PC-3 (cell line): ENCODE data around the gene RSRP1.

ENCODE experiments used
- CTCF ChIP-seq: fragments of 300-600 bp; sonication (generic); conservative IDR thresholded peaks from 2 replicates; pipeline ENCODE4 v1.5.1; 2017; ENCODE audit warnings: antibody characterized with exemption, low read depth, mild to moderate bottlenecking, low read length
- EZH2 ChIP-seq: fragments of 300-600 bp; sonication (generic); IDR thresholded peaks from one replicate; pipeline ENCODE4 v1.6.1; 2017; ENCODE audit warnings: antibody characterized with exemption, mild to moderate bottlenecking, low read length; ENCODE audit not compliant: unreplicated experiment
- EZH2phosphoT487 ChIP-seq: fragments of 300-600 bp; sonication (generic); IDR thresholded peaks from 2 replicates; pipeline ENCODE4 v1.6.1; 2018; ENCODE audit warnings: mild to moderate bottlenecking, antibody characterized with exemption, low read length, borderline replicate concordance

GRCh38 chr1:25204797-25205480, 42.3 kb downstream of the RSRP1 start:
- TF ChIP-seq CTCF (peak; percentile 78), EZH2phosphoT487 (no peak), EZH2 (no peak)
